ENCODE measurements around the gene ZNF462. TPM values are rescaled to one million over a fixed set of nuclear protein-coding genes. Genes with fewer than 3 reads are reported as not detected.

ZNF462 gene
- total and polyA plus RNA-seq, 12 donors, result 4.9 to 86.9 (median 38.5) TPM

- no peak for DNase-seq
- peak overlapping the region in 1 of 5 donors; percentile 46 for H3K27ac ChIP-seq
- TF ChIP-seq CTCF (IDR thresholded peaks at IDR 0.05) (no peak), POLR2A (IDR thresholded peaks at IDR 0.05) (no peak)
- 80 to 92% (median 88%) methylated on average over 7 of the region's 7 CpGs for WGBS, 4 donors
- H3K27me3 ChIP-seq, result no peaks in the 10 kb centered on the region
- intact Hi-C loops (cut with DNase I), result no loop called here
- peaks cover 9 to 35% of the 10 kb centered on the region in 2 donors for H3K4me1 ChIP-seq (replicated peaks in 1 of 2)
- no peaks in the 10 kb centered on the region for H3K9me3 ChIP-seq (replicated peaks in 1 of 3)
- H3K36me3 ChIP-seq (replicated peaks in 1 of 2), result no peaks in the 10 kb centered on the region
- no peak overlapping the region for H3K4me3 ChIP-seq
These were observed 26.2 kb downstream of the ZNF462 start for GRCh38 chr9:106889061-106889590.

DNA sequence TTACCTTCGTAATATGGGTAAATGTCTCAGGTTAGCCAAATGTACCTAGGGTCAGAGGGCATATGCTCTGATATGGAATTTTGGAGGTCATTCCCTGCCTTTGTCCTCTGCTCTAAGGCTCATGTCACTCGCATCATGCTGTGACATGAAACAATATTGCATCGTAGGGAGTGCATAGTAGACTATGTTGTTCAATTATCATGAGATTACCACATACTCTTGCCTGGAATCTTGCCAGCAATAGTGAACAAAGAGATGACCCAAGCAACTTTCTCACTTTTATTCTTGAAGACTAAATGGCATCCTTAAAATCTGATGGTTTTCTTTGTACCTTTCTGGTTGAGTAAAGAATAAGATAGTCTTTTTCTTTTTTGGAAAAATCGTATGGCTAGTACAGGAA lies 27.6 kb downstream of the ZNF462 start:
- Histone ChIP-seq H3K4me3 (no peak overlapping the region), H3K36me3 (replicated peaks in 1 of 2) (no peaks in the 10 kb centered on the region), H3K27ac (peak overlapping the region in 1 of 5 donors; percentile 37), H3K9me3 (replicated peaks in 1 of 3) (no peaks in the 10 kb centered on the region), H3K27me3 (no peaks in the 10 kb centered on the region), H3K4me1 (replicated peaks in 1 of 2) (peaks cover 9 to 36% of the 10 kb centered on the region in 2 donors)
- WGBS, 4 donors, result 78 to 80% (median 79%) methylated on average over 4 of the region's 4 CpGs
- TF ChIP-seq CTCF (IDR thresholded peaks at IDR 0.05) (no peak), POLR2A (IDR thresholded peaks at IDR 0.05) (no peak)
- intact Hi-C loops (cut with DNase I), result no loop called here
- DNase-seq, result no peak

DNA sequence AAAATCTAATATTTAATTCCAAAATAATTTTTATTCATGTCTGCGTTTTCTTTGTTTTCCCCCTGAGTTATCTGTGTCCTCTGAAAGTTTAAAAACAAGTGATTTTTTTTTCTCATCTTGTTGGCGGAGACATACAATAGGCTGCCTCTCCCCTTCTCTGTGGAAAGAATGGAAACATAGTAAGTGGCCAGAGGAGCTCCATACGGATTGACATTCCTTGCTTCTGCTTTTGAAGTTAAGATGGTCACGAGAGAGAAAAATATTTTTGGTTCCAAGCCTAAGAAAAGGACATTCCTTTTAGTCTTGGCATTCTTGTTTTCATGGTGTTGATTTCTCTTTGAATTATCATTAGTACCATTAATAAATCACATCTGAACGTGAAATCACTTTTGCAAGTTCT lies 28.3 kb downstream of the ZNF462 start:
- 62 to 70% (median 68%) methylated on average over 5 of the region's 5 CpGs for WGBS, 4 donors
- Histone ChIP-seq H3K4me1 (replicated peaks in 1 of 2) (peaks cover 9 to 32% of the 10 kb centered on the region in 2 donors), H3K9me3 (replicated peaks in 1 of 3) (no peaks in the 10 kb centered on the region), H3K36me3 (replicated peaks in 1 of 2) (no peaks in the 10 kb centered on the region), H3K27me3 (no peaks in the 10 kb centered on the region), H3K27ac (no peak overlapping the region), H3K4me3 (no peak overlapping the region)
- TF ChIP-seq CTCF (IDR thresholded peaks at IDR 0.05), result no peak
- TF ChIP-seq POLR2A (IDR thresholded peaks at IDR 0.05), result no peak
- no peak for DNase-seq
- intact Hi-C loops (cut with DNase I), result no loop called here

GRCh38 chr9:106892632-106893031 lies 29.7 kb downstream of the ZNF462 start:
- Histone ChIP-seq H3K36me3 (replicated peaks in 1 of 2) (no peaks in the 10 kb centered on the region), H3K4me3 (no peak overlapping the region), H3K9me3 (replicated peaks in 1 of 3) (no peaks in the 10 kb centered on the region), H3K4me1 (replicated peaks in 1 of 2) (peaks cover 16 to 37% of the 10 kb centered on the region in 2 donors), H3K27ac (peak overlapping the region in 3 of 5 donors; percentile 47 to 90 (median 70)), H3K27me3 (no peaks in the 10 kb centered on the region)
- 57 to 76% (median 69%) methylated on average over 4 of the region's 4 CpGs for WGBS, 4 donors
- intact Hi-C loops (cut with DNase I), result no loop called here
- TF ChIP-seq CTCF (IDR thresholded peaks at IDR 0.05) (no peak), POLR2A (IDR thresholded peaks at IDR 0.05) (no peak)
- DNase-seq, result peak; percentile 43 to 89 (median 79)
